ENCODE data around the gene KDM7A. TPM values are rescaled to one million over a fixed set of nuclear protein-coding genes. Genes with fewer than 3 reads are reported as not detected.

KDM7A gene
- total and polyA plus RNA-seq, 10 of the 15 experiments (the other 5 are each of a cell fraction or from before 2014, with no cell fraction given), result 0.07 to 0.96 (median 0.74) TPM

DNA sequence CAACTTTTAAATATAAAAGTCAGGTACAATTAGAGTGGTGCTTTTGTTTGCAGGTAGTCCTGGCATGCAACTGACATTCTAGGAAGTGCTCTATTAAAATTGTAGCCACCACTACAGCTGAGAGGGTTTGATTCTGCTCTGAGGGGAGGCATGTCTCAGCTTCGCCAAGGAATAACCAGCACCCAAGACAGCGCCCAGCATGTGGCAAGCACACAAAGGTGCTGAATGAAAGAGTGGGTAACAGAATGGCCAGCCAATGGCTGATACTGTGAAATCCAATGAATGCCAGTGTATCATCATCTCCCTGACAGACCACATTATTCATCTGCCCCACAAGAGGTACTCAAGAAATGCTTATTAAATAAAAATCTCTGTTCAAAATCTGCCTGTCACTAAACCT is 121.0 kb downstream of the KDM7A start (continued):
- TF ChIP-seq ZNF274 (IDR thresholded peaks at IDR 0.05; ENCODE audit: insufficient read depth, insufficient read length) (no peak), SMARCA5 (IDR thresholded peaks at IDR 0.05) (no peak)

DNA sequence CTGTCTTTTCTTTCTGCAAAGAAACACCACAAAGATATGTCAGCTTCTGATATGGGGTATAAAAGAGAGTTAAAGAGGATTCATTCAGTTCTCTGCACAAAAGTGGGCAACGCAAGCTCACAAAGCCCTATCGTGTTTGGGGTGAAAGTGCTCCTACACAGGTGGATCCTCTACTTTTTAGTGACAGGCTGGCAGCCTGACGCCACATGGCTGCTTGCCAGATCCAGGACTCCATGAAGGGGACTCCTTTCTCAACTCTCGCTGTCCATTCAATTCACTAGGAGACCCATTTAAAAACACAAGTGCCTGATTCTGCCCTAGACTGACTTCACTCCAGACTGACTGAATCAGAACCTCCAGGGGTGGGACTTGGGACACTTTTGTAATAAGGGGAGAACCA is 122.0 kb downstream of the KDM7A start:
- intact Hi-C loops (cut with micrococcal nuclease; ENCODE audit: unreplicated experiment), result no loop called here
- TF ChIP-seq TCF7 (IDR thresholded peaks at IDR 0.05; ENCODE audit: borderline replicate concordance) (no peak), SUZ12 (IDR thresholded peaks at IDR 0.05; ENCODE audit: unreplicated experiment) (no peak), RAD21 (IDR thresholded peaks at IDR 0.05; ENCODE audit: insufficient read depth, low read depth, low read length) (no peak), MYB (IDR thresholded peaks at IDR 0.05; ENCODE audit: borderline replicate concordance, low read depth, low read length) (no peak), IKZF2 (IDR thresholded peaks at IDR 0.05) (no peak), JUND (IDR thresholded peaks at IDR 0.05; ENCODE audit: low read depth, low read length) (no peak), CEBPB (IDR thresholded peaks at IDR 0.05; ENCODE audit: borderline replicate concordance in 1 of 2, low read depth in 2 of 2, low read length in 2 of 2) (no peak), IKZF1 (conservative IDR thresholded peaks at IDR 0.05) (no peak), NRF1 (conservative IDR thresholded peaks at IDR 0.05; ENCODE audit: low read depth, low read length) (no peak), RELA (IDR thresholded peaks at IDR 0.05; ENCODE audit: borderline replicate concordance, partially characterized antibody) (no peak), NR2C2 (IDR thresholded peaks at IDR 0.05; ENCODE audit: borderline replicate concordance, control insufficient read depth, insufficient read length, low read depth) (no peak), TCF12 (IDR thresholded peaks at IDR 0.05; ENCODE audit: low read depth, low read length) (no peak), YY1 (IDR thresholded peaks at IDR 0.05; ENCODE audit: low read depth, low read length) (no peak)
- TF ChIP-seq, protein P1, sequence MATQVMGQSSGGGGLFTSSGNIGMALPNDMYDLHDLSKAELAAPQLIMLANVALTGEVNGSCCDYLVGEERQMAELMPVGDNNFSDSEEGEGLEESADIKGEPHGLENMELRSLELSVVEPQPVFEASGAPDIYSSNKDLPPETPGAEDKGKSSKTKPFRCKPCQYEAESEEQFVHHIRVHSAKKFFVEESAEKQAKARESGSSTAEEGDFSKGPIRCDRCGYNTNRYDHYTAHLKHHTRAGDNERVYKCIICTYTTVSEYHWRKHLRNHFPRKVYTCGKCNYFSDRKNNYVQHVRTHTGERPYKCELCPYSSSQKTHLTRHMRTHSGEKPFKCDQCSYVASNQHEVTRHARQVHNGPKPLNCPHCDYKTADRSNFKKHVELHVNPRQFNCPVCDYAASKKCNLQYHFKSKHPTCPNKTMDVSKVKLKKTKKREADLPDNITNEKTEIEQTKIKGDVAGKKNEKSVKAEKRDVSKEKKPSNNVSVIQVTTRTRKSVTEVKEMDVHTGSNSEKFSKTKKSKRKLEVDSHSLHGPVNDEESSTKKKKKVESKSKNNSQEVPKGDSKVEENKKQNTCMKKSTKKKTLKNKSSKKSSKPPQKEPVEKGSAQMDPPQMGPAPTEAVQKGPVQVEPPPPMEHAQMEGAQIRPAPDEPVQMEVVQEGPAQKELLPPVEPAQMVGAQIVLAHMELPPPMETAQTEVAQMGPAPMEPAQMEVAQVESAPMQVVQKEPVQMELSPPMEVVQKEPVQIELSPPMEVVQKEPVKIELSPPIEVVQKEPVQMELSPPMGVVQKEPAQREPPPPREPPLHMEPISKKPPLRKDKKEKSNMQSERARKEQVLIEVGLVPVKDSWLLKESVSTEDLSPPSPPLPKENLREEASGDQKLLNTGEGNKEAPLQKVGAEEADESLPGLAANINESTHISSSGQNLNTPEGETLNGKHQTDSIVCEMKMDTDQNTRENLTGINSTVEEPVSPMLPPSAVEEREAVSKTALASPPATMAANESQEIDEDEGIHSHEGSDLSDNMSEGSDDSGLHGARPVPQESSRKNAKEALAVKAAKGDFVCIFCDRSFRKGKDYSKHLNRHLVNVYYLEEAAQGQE (IDR thresholded peaks at IDR 0.05; ENCODE audit: low read depth, low read length), result no peak
- TF ChIP-seq, protein P2, sequence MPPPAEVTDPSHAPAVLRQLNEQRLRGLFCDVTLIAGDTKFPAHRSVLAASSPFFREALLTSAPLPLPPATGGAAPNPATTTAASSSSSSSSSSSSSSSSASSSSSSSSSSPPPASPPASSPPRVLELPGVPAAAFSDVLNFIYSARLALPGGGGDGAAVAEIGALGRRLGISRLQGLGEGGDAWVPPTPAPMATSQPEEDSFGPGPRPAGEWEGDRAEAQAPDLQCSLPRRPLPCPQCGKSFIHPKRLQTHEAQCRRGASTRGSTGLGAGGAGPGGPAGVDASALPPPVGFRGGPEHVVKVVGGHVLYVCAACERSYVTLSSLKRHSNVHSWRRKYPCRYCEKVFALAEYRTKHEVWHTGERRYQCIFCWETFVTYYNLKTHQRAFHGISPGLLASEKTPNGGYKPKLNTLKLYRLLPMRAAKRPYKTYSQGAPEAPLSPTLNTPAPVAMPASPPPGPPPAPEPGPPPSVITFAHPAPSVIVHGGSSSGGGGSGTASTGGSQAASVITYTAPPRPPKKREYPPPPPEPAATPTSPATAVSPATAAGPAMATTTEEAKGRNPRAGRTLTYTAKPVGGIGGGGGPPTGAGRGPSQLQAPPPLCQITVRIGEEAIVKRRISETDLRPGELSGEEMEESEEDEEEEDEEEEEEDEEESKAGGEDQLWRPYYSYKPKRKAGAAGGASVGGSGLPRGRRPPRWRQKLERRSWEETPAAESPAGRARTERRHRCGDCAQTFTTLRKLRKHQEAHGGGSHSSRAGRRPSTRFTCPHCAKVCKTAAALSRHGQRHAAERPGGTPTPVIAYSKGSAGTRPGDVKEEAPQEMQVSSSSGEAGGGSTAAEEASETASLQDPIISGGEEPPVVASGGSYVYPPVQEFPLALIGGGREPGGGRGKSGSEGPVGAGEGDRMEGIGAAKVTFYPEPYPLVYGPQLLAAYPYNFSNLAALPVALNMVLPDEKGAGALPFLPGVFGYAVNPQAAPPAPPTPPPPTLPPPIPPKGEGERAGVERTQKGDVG (CRISPR knock-in tag; IDR thresholded peaks at IDR 0.05), result no peak

More for the DNA sequence above, 122.0 kb downstream of the KDM7A start:
- DNase-seq (ENCODE audit: low read depth, low spot score) (no peak), FAIRE-seq (no peak), ATAC-seq (no peak)
- SMC1A ChIA-PET (ENCODE audit: uncharacterized antibody, unreplicated experiment), result interaction anchor here (0.6 to 1.5 kb wide), 2 partner anchors 10 to 290 kb away, joined by 3 read pairs; no protein-coding TSS in a partner anchor
- WGBS (ENCODE audit: insufficient coverage, insufficient replicate concordance, low lambda C conversion rate, missing lambda C conversion rate), result 97% methylated on average over 4 of the region's 4 CpGs
- no TSS peak for BruUV-seq (replicated peaks)
- no peak overlapping the region for H2AFZ ChIP-seq (ENCODE audit: control insufficient read depth, low read depth, low read length)
- H3K4me2 ChIP-seq (ENCODE audit: control insufficient read depth, insufficient read depth), result peak overlapping the region; percentile 59
- in situ Hi-C loops (cut with MboI), result loop anchor here (10.0 kb wide), 1 partner anchor 940 kb away; no protein-coding TSS in a partner anchor
- H3K79me2 ChIP-seq (ENCODE audit: control insufficient read depth, insufficient read depth, low read length), result no peaks in the 10 kb centered on the region
- POLR2A ChIA-PET, result interaction anchor here (1.0 kb wide), 1 partner anchor 31 kb away, joined by 3 read pairs; no protein-coding TSS in a partner anchor
- peaks cover 17% of the 10 kb centered on the region for H3K4me1 ChIP-seq (ENCODE audit: control insufficient read depth, insufficient read depth, low read length)
- no peak overlapping the region for H3K4me3 ChIP-seq
- no peak overlapping the region for H3K27ac ChIP-seq (ENCODE audit: control insufficient read depth, insufficient read depth)
- H3K9ac ChIP-seq (ENCODE audit: control insufficient read depth, insufficient read depth, low read length), result no peak overlapping the region
- CTCF ChIA-PET, result interaction anchor here (0.9 to 1.3 kb wide), 4 partner anchors 8 to 31 kb away, joined by 3 read pairs; partner anchors contain the start of gene PARP12
- RAD21 ChIA-PET (ENCODE audit: unreplicated experiment), result interaction anchor here (1.0 kb wide), 1 partner anchor 8 kb away, joined by 6 read pairs; the partner anchor contains the start of gene PARP12
- no peaks in the 10 kb centered on the region for H3K27me3 ChIP-seq (replicated peaks in 1 of 2; ENCODE audit: control insufficient read depth in 2 of 2, insufficient read depth in 2 of 2, low read length in 1 of 2)
- H3K9me3 ChIP-seq (replicated peaks; ENCODE audit: control insufficient read depth, insufficient read depth, low read length), result no peaks in the 10 kb centered on the region
- peaks cover 4% of the 10 kb centered on the region; the same call in 1 of the 2 replicates for H4K20me1 ChIP-seq (ENCODE audit: control insufficient read depth, insufficient read depth)
- no peaks in the 10 kb centered on the region; a peak in 1 of 4 replicates for H3K36me3 ChIP-seq (ENCODE audit: control insufficient read depth in 2 of 2, insufficient read depth in 2 of 2, low read length in 1 of 2)

All from GM12878 (cell line).